ENCODE measurements around the gene CDH4. TPM values are rescaled to one million over a fixed set of nuclear protein-coding genes. Genes with fewer than 3 reads are reported as not detected.

CDH4 gene
- total and polyA plus RNA-seq, 9 donors, result 0.12 to 4.4 (median 0.36) TPM

DNA sequence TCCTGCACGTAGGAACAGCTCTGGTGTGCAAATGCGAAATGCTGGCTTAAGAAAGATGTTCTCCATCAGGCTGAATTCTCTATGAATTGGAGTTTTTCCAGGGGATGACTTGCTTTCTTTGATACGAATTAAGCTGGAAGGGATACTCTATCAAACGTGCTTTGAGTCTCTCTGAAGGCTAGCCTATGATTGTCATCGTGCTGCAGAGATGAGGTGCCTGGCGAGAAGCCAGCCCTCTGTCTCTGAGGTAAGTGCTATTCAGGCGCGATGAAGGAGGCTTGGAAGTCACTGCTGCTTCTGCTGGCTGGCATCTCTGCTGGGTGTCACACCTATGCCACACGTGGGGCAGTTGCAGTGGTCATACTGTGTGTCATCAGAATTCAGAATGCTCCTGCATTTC is 589.9 kb downstream of the CDH4 start:
- H3K36me3 ChIP-seq, result no peaks in the 10 kb centered on the region
- no peak overlapping the region for H3K4me3 ChIP-seq
- H3K4me1 ChIP-seq (ENCODE audit: insufficient read depth), result no peaks in the 10 kb centered on the region
- no peak overlapping the region for H3K27ac ChIP-seq
- no peaks in the 10 kb centered on the region for H3K27me3 ChIP-seq
- H3K9me3 ChIP-seq, result peaks cover 0 to 3% of the 10 kb centered on the region in 2 donors
- no peak for TF ChIP-seq EP300 (IDR thresholded peaks at IDR 0.05)
- TF ChIP-seq POLR2A (IDR thresholded peaks at IDR 0.05), result no peak
- TF ChIP-seq CTCF (IDR thresholded peaks at IDR 0.05), result no peak
- intact Hi-C loops (cut with DNase I), result no loop called here
- 29 to 32% (median 31%) methylated on average over 9 of the region's 9 CpGs for WGBS, 3 donors
- DNase-seq, result no peak

GRCh38 chr20:61844621-61845020 is 592.6 kb downstream of the CDH4 start:
- H3K27me3 ChIP-seq, result no peaks in the 10 kb centered on the region
- peak in 1 of 5 donors; percentile 9 for DNase-seq
- H3K36me3 ChIP-seq, result no peaks in the 10 kb centered on the region
- H3K4me1 ChIP-seq (ENCODE audit: insufficient read depth), result no peaks in the 10 kb centered on the region
- 91 to 93% (median 91%) methylated on average over 17 of the region's 17 CpGs for WGBS, 3 donors
- no peaks in the 10 kb centered on the region for H3K9me3 ChIP-seq
- H3K4me3 ChIP-seq, result no peak overlapping the region
- intact Hi-C loops (cut with DNase I), result no loop called here
- no peak overlapping the region for H3K27ac ChIP-seq
- TF ChIP-seq POLR2A (IDR thresholded peaks at IDR 0.05) (no peak), CTCF (IDR thresholded peaks at IDR 0.05) (no peak), EP300 (IDR thresholded peaks at IDR 0.05) (no peak)

DNA sequence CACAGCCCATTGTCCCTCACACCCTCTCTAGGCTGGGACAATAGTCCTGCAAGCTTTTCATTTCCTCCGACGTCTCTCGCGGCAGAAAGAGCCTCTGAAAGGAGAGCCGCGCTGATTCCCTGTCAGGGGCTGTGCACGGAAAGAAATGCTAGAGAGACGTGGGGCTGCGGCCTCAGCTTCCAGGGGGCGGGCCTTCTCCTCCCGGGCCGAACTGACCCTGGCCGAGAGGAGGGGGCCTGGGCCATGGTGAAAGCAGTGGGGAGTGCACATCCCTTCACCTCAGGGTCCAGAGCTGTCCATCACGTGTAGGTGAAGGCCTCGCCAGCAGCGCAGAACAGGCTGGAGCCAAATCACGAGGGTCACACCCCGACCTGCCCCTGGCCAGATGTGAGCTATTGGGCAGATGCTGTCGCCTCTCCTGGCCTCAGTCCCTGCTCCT is 593.2 kb downstream of the CDH4 start:
- TF ChIP-seq EP300 (IDR thresholded peaks at IDR 0.05) (no peak), POLR2A (IDR thresholded peaks at IDR 0.05) (no peak), CTCF (IDR thresholded peaks at IDR 0.05) (no peak)
- intact Hi-C loops (cut with DNase I), result no loop called here
- no peaks in the 10 kb centered on the region for H3K9me3 ChIP-seq
- H3K36me3 ChIP-seq, result no peaks in the 10 kb centered on the region
- H3K27ac ChIP-seq, result no peak overlapping the region
- DNase-seq, result no peak
- H3K4me1 ChIP-seq (ENCODE audit: insufficient read depth), result no peaks in the 10 kb centered on the region
- no peak overlapping the region for H3K4me3 ChIP-seq
- 20 to 30% (median 24%) methylated on average over 19 of the region's 19 CpGs for WGBS, 3 donors
- no peaks in the 10 kb centered on the region for H3K27me3 ChIP-seq

GRCh38 chr20:61846074-61846473 is 594.0 kb downstream of the CDH4 start:
- Histone ChIP-seq H3K9me3 (no peaks in the 10 kb centered on the region), H3K27ac (no peak overlapping the region), H3K27me3 (no peaks in the 10 kb centered on the region), H3K4me1 (ENCODE audit: insufficient read depth) (no peaks in the 10 kb centered on the region), H3K4me3 (no peak overlapping the region), H3K36me3 (no peaks in the 10 kb centered on the region)
- TF ChIP-seq POLR2A (IDR thresholded peaks at IDR 0.05) (no peak), CTCF (IDR thresholded peaks at IDR 0.05) (no peak), EP300 (IDR thresholded peaks at IDR 0.05) (no peak)
- intact Hi-C loops (cut with DNase I), result no loop called here
- DNase-seq, result peak in 1 of 5 donors; percentile 1
- 78 to 84% (median 78%) methylated on average over 8 to 15 of the region's 15 CpGs for WGBS, 3 donors

Measured in ovary (tissue), 9 donors.